ENCODE data around the gene MEG3.

The MEG3 gene

GRCh38 chr14:100901391-100902183 lies 75.7 kb downstream of the MEG3 start:
- DNase-seq = no peak

- no peak for DNase-seq
These were observed 76.6 kb downstream of the MEG3 start for GRCh38 chr14:100902295-100903133.

GRCh38 chr14:100903134-100903468 lies 77.2 kb downstream of the MEG3 start:
- DNase-seq = no peak

GRCh38 chr14:100903672-100904185 lies 77.8 kb downstream of the MEG3 start, which contains the start of gene RTL1:
Gene RTL1 (minus strand): TSS chr14:100903722. CDS start chr14:100884788, 18,934 bp downstream.
- no peak for DNase-seq

- no peak for DNase-seq
These were observed 78.6 kb downstream of the MEG3 start for GRCh38 chr14:100904307-100905087.

- no peak for DNase-seq
These were observed 79.2 kb downstream of the MEG3 start for GRCh38 chr14:100905166-100905565.

GRCh38 chr14:100906420-100906819 lies 80.5 kb downstream of the MEG3 start:
- DNase-seq = no peak

- no peak for DNase-seq
These were observed 81.3 kb downstream of the MEG3 start for GRCh38 chr14:100907240-100907639.

GRCh38 chr14:100909439-100909838 lies 83.5 kb downstream of the MEG3 start:
- no peak for DNase-seq

All from stimulated activated naive CD4-positive, alpha-beta T cell (primary cell).